Right forelimb (tissue), 1 donor: Measurements from ENCODE around the gene ACSS1.
A peak's percentile ranks its signal among the peaks of the same experiment; 100 is the strongest.
"Not testable (repeated sequence)": the region's sequence is repeated elsewhere in the genome, so short reads cannot be mapped to it uniquely, and the experiment has no call there.

Source experiments
- DNase-seq: peaks from one replicate; pipeline ENCODE4 v3.0.0-alpha.2; 2018

The ACSS1 gene

DNA sequence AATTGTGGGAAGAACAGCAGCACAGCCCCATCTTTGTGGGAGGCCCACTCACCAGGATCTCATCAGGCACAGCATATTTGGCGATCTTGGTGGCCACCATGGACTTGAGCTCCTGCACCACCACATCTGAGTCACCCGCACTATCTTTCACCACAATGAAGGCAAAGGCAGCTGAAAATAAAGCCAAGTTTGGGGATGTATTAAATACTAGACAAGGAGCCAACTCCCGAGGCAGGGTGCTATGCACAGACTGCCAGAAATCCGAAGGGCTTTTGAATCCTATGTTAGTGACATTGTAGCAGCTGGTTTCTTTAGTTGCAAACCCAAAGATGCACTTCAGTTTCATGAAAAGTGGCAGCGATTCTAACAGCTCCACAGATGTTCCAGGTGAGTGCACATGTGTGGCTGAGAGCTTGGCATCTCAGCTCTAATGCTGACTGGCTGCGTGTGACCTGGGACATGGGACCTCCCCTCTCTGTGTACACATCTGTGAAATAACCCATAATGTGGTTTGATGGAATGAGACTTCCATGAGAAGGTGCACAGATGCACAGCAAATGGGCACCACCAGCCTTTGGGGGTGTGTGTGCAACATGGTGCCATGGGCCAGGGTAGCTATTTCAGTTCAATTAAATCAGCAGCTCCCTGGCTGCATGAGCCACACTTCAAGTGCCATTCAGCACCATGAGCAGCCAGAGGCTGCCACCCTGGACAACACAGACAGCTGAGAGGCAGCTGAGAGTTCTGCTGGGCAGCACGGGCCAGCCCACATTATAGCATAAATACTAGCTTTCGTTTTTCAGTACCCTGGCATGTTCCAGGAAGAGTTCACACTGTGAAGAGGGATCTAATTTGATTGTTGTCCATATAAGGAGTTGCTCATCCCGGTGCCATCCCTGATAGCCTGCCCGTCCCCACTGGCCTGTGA is 48.5 kb downstream of the ACSS1 start:
- DNase-seq: peak; percentile 13

GRCh38 chr20:25008388-25009217 is 49.3 kb downstream of the ACSS1 start:
- peak; percentile 20 for DNase-seq

GRCh38 chr20:25007491-25008305 is 50.2 kb downstream of the ACSS1 start:
- DNase-seq: peak; percentile 37

- DNase-seq: peak; percentile 31
Measured at GRCh38 chr20:25006431-25007167, 51.3 kb downstream of the ACSS1 start.

GRCh38 chr20:25005661-25006060 is 52.3 kb downstream of the ACSS1 start:
- peak; percentile 26 for DNase-seq

GRCh38 chr20:25005220-25005619 is 52.7 kb downstream of the ACSS1 start:
- peak; percentile 36 for DNase-seq

DNA sequence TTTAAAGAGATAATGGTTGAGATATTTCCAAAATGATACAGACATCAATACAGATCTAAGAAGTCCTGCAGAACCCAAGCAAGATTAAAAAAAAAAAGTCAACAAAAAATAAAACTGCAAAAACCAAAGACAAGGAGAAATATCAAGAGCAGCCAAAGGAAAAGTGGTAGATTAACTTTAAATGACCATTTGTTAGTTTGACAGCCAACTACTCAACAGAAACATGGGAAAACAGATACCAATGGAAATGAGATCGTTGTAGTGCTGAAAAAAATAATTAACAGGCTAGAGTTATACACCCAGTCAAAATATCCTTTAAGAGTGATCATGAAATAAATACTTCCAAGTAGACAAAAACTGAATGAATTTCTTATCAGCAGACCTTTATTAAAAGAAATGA is 54.9 kb downstream of the ACSS1 start:
- DNase-seq: no peak

GRCh38 chr20:25001323-25001722 is 56.6 kb downstream of the ACSS1 start:
- DNase-seq: not testable (repeated sequence)

- peak; percentile 30 for DNase-seq
Measured at GRCh38 chr20:25000268-25000801, 57.6 kb downstream of the ACSS1 start.

DNA sequence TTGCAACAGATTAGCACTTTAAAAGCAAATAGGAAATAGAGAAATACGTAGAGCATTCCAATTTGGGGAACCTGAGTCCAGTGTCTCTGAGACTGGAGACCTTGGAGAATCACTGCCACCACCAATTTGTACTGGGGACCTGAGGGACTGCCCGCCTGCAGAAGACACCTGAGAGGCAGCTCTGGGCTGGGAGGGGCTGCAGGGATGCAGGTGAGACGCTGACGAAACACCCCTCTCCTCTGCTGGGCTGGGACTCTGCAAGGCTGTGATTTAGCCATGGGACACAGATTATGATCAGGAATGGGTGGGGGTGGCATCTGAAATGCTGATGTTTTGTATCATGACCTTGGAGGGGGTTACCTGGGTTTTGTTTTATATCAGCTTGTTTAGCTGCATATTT is 58.4 kb downstream of the ACSS1 start:
- DNase-seq: peak; percentile 12

DNA sequence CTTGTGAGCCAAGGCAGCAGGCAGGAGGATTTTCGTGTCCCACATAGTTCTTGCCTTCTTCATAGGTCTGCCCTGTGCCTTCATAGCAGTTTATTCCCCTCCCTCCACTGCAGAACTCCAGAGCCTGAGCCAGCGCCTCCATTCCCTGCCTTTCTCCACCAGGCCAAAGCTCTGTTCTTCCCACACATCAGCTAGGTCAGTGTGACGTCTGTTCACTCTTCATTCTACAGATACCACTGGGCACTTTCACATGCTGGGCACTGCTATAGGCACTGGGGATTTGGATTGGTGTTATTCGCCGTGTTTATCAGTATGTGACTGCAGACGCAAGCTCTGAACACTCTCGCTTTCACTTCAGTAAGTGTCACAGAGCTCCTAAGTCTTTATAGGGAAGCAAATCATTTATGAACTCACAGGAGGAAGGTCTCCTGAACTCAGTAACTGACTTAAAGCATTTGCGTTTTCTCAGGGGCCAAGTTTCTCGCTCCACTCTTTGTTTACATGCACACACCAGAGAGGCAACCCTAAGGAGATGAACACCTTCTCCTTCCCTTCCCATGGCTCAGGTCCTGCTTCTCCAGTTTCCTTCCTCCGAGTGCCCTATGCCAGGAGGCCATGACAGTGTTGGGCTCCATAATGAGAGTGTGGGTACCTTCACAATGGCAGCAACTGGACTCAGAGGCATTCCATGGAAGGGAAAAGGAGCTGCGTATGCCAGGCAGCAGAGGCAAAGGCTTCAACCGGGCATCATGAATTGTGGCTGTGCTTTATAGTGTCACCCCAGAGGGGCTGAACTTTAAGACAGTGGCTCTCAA is 59.1 kb downstream of the ACSS1 start:
- peak; percentile 22 for DNase-seq

GRCh38 chr20:24998121-24998520 is 59.8 kb downstream of the ACSS1 start:
- peak; percentile 22 for DNase-seq

GRCh38 chr20:24996449-24997377 is 61.2 kb downstream of the ACSS1 start:
- DNase-seq: no peak

DNA sequence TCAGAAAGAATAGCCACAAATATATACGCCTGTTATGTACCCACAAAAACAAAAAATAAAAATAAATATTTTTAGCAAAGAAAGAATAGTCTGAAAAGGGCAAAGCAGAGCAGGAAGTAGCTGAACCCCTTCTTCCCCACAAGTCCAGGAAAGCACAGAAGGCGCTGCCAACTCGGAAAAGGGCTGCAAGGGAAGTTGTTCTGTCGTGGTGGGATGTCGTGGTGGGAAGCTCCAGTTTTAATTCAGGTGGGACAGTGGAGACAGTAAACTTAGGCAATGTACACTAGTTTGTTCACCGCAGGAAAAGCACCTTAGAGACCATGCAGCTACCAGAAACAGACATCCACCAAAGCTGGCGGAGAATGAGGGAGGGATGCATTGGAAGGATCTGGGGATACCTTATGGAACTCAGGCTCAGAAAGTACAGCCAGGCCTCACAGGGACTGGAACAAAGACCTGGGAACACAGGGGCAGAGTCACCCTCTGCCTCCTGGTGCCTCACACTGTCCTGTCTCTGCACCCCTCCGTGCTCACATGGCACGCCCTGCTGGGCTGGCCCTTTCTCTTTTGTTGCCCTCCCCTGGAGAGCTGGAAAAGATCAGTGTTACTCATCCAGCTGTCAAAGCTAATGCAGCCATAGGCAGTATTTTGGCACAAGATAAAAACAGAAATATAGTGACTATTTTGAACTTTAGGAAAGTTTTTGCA is 62.0 kb downstream of the ACSS1 start:
- DNase-seq: no peak

DNA sequence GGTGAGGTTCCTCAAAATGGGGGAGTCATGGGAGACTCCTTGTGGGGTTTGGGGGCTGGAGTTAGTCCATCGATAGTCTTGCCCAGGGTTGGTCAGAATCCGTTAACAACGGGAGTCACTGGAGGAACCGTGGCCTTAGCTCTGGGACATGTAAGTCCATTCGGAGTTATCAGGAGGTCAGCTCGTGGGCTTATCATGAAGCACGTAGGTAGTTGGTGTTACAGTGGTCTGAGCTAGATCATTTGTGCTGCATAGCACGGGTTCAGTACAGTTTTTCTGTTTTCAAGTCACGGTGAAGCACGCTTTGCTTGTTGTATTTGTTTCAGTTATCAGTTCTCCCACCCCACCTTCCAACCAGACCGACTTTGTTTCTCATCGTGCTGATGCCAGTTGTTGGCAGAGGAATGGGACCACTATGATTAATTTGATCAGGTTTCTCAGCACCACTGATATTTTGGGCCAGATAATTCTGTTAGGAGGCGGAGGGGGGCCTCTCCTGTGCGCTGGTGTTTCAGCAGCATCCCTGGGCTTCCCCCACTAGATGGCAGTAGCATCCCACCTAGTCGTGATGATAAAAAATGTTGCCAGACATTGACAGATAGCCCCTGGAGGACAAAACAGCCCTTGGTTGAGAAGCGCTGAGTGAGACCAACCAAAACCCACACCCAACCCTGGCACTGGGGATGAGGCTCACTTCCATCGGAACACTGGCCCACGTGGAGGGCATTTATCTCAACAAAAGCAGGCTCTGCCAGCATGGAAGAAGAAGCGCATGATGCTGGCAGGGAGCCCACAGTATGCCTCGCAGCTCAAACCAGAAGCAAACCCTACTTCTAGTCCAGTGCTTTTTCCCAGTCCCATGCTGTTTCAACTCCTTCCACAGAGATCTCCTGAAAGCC is 63.2 kb downstream of the ACSS1 start:
- peak; percentile 90 for DNase-seq

DNA sequence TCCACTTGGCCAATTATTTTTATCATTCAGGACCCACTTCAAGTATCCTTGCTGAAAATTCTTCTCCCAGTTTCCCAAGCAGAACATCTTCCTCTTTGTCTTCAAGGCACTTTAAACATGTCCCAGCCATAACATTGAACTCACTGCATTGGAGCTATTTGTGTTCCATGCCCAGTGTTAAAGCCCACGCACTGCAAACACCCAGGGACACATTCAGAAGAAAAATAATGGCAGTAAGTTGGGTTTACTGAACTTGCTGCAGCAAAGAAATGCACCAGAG is 63.8 kb downstream of the ACSS1 start:
- no peak for DNase-seq

GRCh38 chr20:24993337-24994185 is 64.4 kb downstream of the ACSS1 start:
- DNase-seq: no peak
